ENCODE results near the gene WASHC3. TPM values are rescaled to one million over a fixed set of nuclear protein-coding genes. Genes with fewer than 3 reads are reported as not detected.
"Not testable (repeated sequence)": the region's sequence is repeated elsewhere in the genome, so short reads cannot be mapped to it uniquely, and the experiment has no call there.

The WASHC3 gene
- total RNA-seq, 3 donors from 2014 or later: 68.1 to 99.9 (median 74.1) TPM

- no peak for DNase-seq (ENCODE audit: low spot score in 2 of 2)
- Histone ChIP-seq H3K4me3 (no peak overlapping the region), H3K9me3 (no peaks in the 10 kb centered on the region), H3K36me3 (no peaks in the 10 kb centered on the region), H3K27ac (no peak overlapping the region), H3K4me1 (no peaks in the 10 kb centered on the region), H3K27me3 (no peaks in the 10 kb centered on the region)
- intact Hi-C loops (cut with DNase I; ENCODE audit: low total_unique reads): no loop called here
- TF ChIP-seq POLR2AphosphoS5 (IDR thresholded peaks at IDR 0.05) (no peak), POLR2A (IDR thresholded peaks at IDR 0.05) (no peak)
- TF ChIP-seq, protein P1, sequence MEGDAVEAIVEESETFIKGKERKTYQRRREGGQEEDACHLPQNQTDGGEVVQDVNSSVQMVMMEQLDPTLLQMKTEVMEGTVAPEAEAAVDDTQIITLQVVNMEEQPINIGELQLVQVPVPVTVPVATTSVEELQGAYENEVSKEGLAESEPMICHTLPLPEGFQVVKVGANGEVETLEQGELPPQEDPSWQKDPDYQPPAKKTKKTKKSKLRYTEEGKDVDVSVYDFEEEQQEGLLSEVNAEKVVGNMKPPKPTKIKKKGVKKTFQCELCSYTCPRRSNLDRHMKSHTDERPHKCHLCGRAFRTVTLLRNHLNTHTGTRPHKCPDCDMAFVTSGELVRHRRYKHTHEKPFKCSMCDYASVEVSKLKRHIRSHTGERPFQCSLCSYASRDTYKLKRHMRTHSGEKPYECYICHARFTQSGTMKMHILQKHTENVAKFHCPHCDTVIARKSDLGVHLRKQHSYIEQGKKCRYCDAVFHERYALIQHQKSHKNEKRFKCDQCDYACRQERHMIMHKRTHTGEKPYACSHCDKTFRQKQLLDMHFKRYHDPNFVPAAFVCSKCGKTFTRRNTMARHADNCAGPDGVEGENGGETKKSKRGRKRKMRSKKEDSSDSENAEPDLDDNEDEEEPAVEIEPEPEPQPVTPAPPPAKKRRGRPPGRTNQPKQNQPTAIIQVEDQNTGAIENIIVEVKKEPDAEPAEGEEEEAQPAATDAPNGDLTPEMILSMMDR (IDR thresholded peaks at IDR 0.05): no peak
Observed at GRCh38 chr12:102026728-102027127, 35.1 kb downstream of the WASHC3 start.

- TF ChIP-seq, protein P1 (IDR thresholded peaks at IDR 0.05): no peak
- TF ChIP-seq POLR2A (IDR thresholded peaks at IDR 0.05) (no peak), POLR2AphosphoS5 (IDR thresholded peaks at IDR 0.05) (no peak)
- no peak for DNase-seq (ENCODE audit: low spot score in 2 of 2)
- no peaks in the 10 kb centered on the region for H3K9me3 ChIP-seq
- H3K27ac ChIP-seq: no peak overlapping the region
- no peaks in the 10 kb centered on the region for H3K27me3 ChIP-seq
- H3K4me1 ChIP-seq: no peaks in the 10 kb centered on the region
- intact Hi-C loops (cut with DNase I; ENCODE audit: low total_unique reads): no loop called here
- H3K4me3 ChIP-seq: no peak overlapping the region
- H3K36me3 ChIP-seq: no peaks in the 10 kb centered on the region
Observed at GRCh38 chr12:102024765-102025164, 37.0 kb downstream of the WASHC3 start.

GRCh38 chr12:102023343-102023930 lies 38.4 kb downstream of the WASHC3 start:
- Histone ChIP-seq H3K4me1 (no peaks in the 10 kb centered on the region), H3K4me3 (no peak overlapping the region), H3K9me3 (no peaks in the 10 kb centered on the region), H3K36me3 (no peaks in the 10 kb centered on the region), H3K27ac (no peak overlapping the region), H3K27me3 (no peaks in the 10 kb centered on the region)
- TF ChIP-seq POLR2A (IDR thresholded peaks at IDR 0.05) (no peak), POLR2AphosphoS5 (IDR thresholded peaks at IDR 0.05) (no peak)
- TF ChIP-seq, protein P1 (IDR thresholded peaks at IDR 0.05): no peak
- intact Hi-C loops (cut with DNase I; ENCODE audit: low total_unique reads): no loop called here
- DNase-seq (ENCODE audit: low spot score in 2 of 2): no peak

- no peaks in the 10 kb centered on the region for H3K27me3 ChIP-seq
- TF ChIP-seq POLR2A (IDR thresholded peaks at IDR 0.05) (no peak), POLR2AphosphoS5 (IDR thresholded peaks at IDR 0.05) (no peak)
- TF ChIP-seq, protein P1 (IDR thresholded peaks at IDR 0.05): no peak
- intact Hi-C loops (cut with DNase I; ENCODE audit: low total_unique reads): no loop called here
- DNase-seq (ENCODE audit: low spot score in 2 of 2): no peak
- H3K9me3 ChIP-seq: no peaks in the 10 kb centered on the region
- H3K4me1 ChIP-seq: no peaks in the 10 kb centered on the region
- no peak overlapping the region for H3K27ac ChIP-seq
- H3K36me3 ChIP-seq: no peaks in the 10 kb centered on the region
- no peak overlapping the region for H3K4me3 ChIP-seq
Observed at GRCh38 chr12:102022286-102022685, 39.5 kb downstream of the WASHC3 start.

- TF ChIP-seq, protein P1 (IDR thresholded peaks at IDR 0.05): no peak
- TF ChIP-seq POLR2AphosphoS5 (IDR thresholded peaks at IDR 0.05) (no peak), POLR2A (IDR thresholded peaks at IDR 0.05) (no peak)
- intact Hi-C loops (cut with DNase I; ENCODE audit: low total_unique reads): no loop called here
- H3K27ac ChIP-seq: no peak overlapping the region
- no peaks in the 10 kb centered on the region for H3K9me3 ChIP-seq
- no peak overlapping the region for H3K4me3 ChIP-seq
- H3K4me1 ChIP-seq: no peaks in the 10 kb centered on the region
- no peaks in the 10 kb centered on the region for H3K36me3 ChIP-seq
- DNase-seq (ENCODE audit: low spot score in 2 of 2): no peak
- H3K27me3 ChIP-seq: no peaks in the 10 kb centered on the region
Observed at GRCh38 chr12:102021540-102022246, 40.1 kb downstream of the WASHC3 start.

DNA sequence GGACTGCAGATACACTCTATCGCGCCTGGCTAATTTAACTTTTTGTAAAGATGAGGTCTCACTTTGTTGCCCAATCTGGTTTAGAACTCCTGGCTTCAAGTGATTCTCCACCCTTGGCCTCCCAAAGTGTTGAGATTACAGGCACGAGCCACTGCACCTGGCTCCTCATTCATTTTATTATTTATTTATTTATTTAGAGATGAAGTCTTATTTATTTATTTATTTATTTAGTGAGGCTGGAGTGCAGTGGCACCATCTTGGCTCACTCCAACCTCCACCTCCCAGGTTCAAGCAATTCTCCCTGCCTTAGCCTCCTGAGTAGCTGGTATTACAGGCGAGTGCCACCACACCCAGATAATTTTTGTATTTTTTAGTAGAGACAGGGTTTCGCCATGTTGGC lies 43.2 kb downstream of the WASHC3 start:
- H3K27ac ChIP-seq; DNase-seq (ENCODE audit: low spot score in 2 of 2); H3K4me1 ChIP-seq; H3K4me3 ChIP-seq; intact Hi-C loops (cut with DNase I; ENCODE audit: low total_unique reads); H3K27me3 ChIP-seq; H3K9me3 ChIP-seq; H3K36me3 ChIP-seq: not testable (repeated sequence)

Data from breast epithelium (tissue), 4 donors.